Stomach (tissue), 19 donors: ENCODE results near the gene SAXO1. TPM values are rescaled to one million over a fixed set of nuclear protein-coding genes. Genes with fewer than 3 reads are reported as not detected.

ENCODE experiments used
- DNase-seq, 2 donors: peaks; one replicate each; pipeline versions ENCODE4 v3.0.0 to v3.0.0-alpha.2; 2013 to 2019
- H3K27ac ChIP-seq, 5 donors: fragments of 200-600 bp in 4 of 5; sonication (generic) in 4 of 5; one replicate each; pipeline ENCODE4 v1.5.1; 2013 to 2019; ENCODE audit warnings: mild to moderate bottlenecking in 1 of 5, moderate library complexity in 1 of 5
- H3K27me3 ChIP-seq, 3 donors: fragments of 200-600 bp; sonication (generic); one replicate each; pipeline ENCODE4 v1.5.1; 2017 to 2019; ENCODE audit warnings: mixed run types in 1 of 3
- H3K36me3 ChIP-seq, 4 donors: fragments of 200-600 bp; sonication (generic); 1 replicate in 3 of 4; 2 replicates in 1 of 4; pipeline ENCODE4 v1.5.1; 2016 to 2019
- H3K4me1 ChIP-seq, 4 donors: fragments of 200-600 bp; sonication (generic); one replicate each; pipeline ENCODE4 v1.5.1; 2016 to 2019
- H3K4me3 ChIP-seq, 4 donors: fragments of 200-600 bp; sonication (generic) in 3 of 4; one replicate each; pipeline ENCODE4 v1.5.1; 2016 to 2019; ENCODE audit warnings: mild to moderate bottlenecking in 1 of 4
- H3K9me3 ChIP-seq, 4 donors: fragments of 200-600 bp; sonication (generic); one replicate each; pipeline ENCODE4 v1.5.1; 2016 to 2019
- CTCF ChIP-seq, 7 experiments: fragments of 450-650 bp in 4 of 7; fragments of 200-600 bp in 3 of 7; sonication (generic) in 3 of 7; IDR thresholded peaks; one replicate each; pipeline ENCODE4 v1.5.1; 2016 to 2019; ENCODE audit warnings: antibody characterized with exemption in 7 of 7, control low read depth in 2 of 7, mild to moderate bottlenecking in 1 of 7
- EP300 ChIP-seq: sonication (generic); formaldehyde crosslinking; IDR thresholded peaks from one replicate; pipeline ENCODE4 v1.6.1; 2017; ENCODE audit warnings: antibody characterized with exemption
- POLR2A ChIP-seq, 4 donors: fragments of 450-650 bp; IDR thresholded peaks; one replicate each; pipeline ENCODE4 v1.6.1; 2016; ENCODE audit warnings: antibody characterized with exemption in 4 of 4, control low read depth in 2 of 4, mild to moderate bottlenecking in 1 of 4, moderate library complexity in 1 of 4
- POLR2AphosphoS5 ChIP-seq, 3 donors: sonication (generic); formaldehyde crosslinking; IDR thresholded peaks; one replicate each; pipeline ENCODE4 v1.6.1; 2016; ENCODE audit warnings: antibody characterized with exemption in 3 of 3
- WGBS, 5 donors: extraction: QIAGEN DNeasy Blood & Tissue Kit in 3 of 5; methylation state at CpG; one replicate each; pipeline versions ENCODE4 v1.1.5 to v1.1.7; 2013 to 2018; 5-methylcytosine and 5-hydroxymethylcytosine counted together
- intact Hi-C: fragments of 100-400 bp; cut with DNase I; formaldehyde crosslinking; loops from one replicate; pipeline ENCODE4 v1.15.1; 2023; ENCODE audit warnings: low total_unique reads
- long read RNA-seq, 10 donors: transcript quantifications; one replicate each; lab custom pipeline, GENCODE V29; 2026
- polyA plus RNA-seq, 3 donors: library from polyadenylated mRNA; stranded (reverse); fragments of 200-250 nt; gene quantifications; one replicate each; pipeline ENCODE4 v1.2.3, GENCODE V29; 2013
- total RNA-seq, 5 donors: library from RNA; depleted of rRNA; stranded (reverse); fragments of >200 nt; gene quantifications; one replicate each; pipeline versions ENCODE4 v1.1.0 to v1.2.3, GENCODE V29; 2014 to 2016
- donor health status: healthy with polysubstance abuse.
- donor health status: Bipolar disorder and iron deficiency.
- donor health status: healthy.

The SAXO1 gene
- total RNA-seq = 1 to 10 TPM in 1 of 5 donors, under 1 TPM in 1, not detected in 3; 0.18 to 4.7 TPM
- polyA plus RNA-seq = under 1 TPM in 2 of 3 donors, not detected in 1; 0.03 to 0.06 TPM
- long read RNA-seq, donor 1 = 0 reads
- long read RNA-seq, donor 2 = 0 reads
- long read RNA-seq, donor 3 = 0 reads
- long read RNA-seq, donor 4 = 0 reads
- long read RNA-seq, donor 5 = 0 reads
- long read RNA-seq, donor 6 = 0 reads
- long read RNA-seq, donor 7 = 0 reads
- long read RNA-seq, donor 8 = 0 reads
- long read RNA-seq, donor 9 = 0 reads
- long read RNA-seq, donor 10 = 0 reads

- intact Hi-C loops = loop anchor here (5.0 kb wide), 1 partner anchor 781 kb away; no protein-coding TSS in a partner anchor
- TF ChIP-seq EP300 = no peak
- no peak for TF ChIP-seq CTCF (IDR thresholded peaks at IDR 0.05)
- TF ChIP-seq POLR2AphosphoS5 (IDR thresholded peaks at IDR 0.05) = no peak
- no peak for TF ChIP-seq POLR2A (IDR thresholded peaks at IDR 0.05)
- H3K27ac ChIP-seq = no peak within 1 kb of the TSS
- H3K36me3 ChIP-seq = no peaks in the 10 kb centered on the region
- peaks cover 0 to 3% (median 0%) of the 10 kb centered on the region in 3 donors for H3K27me3 ChIP-seq
- H3K4me3 ChIP-seq = no peak within 1 kb of the TSS
- H3K4me1 ChIP-seq = peaks cover 0 to 12% (median 0%) of the 10 kb centered on the region in 4 donors
- 33 to 81% (median 75%) methylated on average over 1 to 20 of the region's 20 CpGs for WGBS, 5 donors
- DNase-seq = no peak
- no peaks in the 10 kb centered on the region for H3K9me3 ChIP-seq
Measured at GRCh38 chr9:19033015-19033414, at the start of gene SAXO1. Gene SAXO1, minus strand, starts transcription at chr9:19033209. Its CDS starts 301 bp downstream, at chr9:19032908.

DNA sequence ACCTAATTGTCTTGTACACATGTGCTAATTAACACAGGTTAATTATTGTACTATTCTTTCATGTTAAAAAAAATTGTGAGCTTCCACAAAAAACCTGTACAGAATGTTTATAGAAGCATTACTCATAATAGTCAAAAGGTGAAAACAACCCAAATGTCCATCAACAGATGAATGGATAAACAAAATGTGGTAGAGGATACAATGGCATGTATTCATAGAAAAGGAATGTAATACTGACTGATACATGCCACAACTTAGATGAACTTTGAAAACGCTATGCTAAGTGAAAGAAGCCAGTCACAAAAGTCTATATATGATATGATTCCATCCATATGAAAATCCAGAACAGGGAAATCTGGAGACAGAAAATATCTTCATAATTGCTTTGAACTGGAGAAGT lies 41.8 kb upstream of the SAXO1 start:
- Histone ChIP-seq H3K27me3 (no peaks in the 10 kb centered on the region), H3K4me3 (no peak overlapping the region), H3K9me3 (no peaks in the 10 kb centered on the region), H3K36me3 (peaks cover 26 to 96% (median 80%) of the 10 kb centered on the region in 4 donors), H3K4me1 (no peaks in the 10 kb centered on the region), H3K27ac (no peak overlapping the region)
- no peak for TF ChIP-seq EP300
- TF ChIP-seq CTCF (IDR thresholded peaks at IDR 0.05) = no peak
- TF ChIP-seq POLR2AphosphoS5 (IDR thresholded peaks at IDR 0.05) = no peak
- TF ChIP-seq POLR2A (IDR thresholded peaks at IDR 0.05) = no peak
- intact Hi-C loops = no loop called here
- no peak for DNase-seq
- WGBS, 5 donors = 60 to 78% (median 63%) methylated on average over 1 of the region's 1 CpG

DNA sequence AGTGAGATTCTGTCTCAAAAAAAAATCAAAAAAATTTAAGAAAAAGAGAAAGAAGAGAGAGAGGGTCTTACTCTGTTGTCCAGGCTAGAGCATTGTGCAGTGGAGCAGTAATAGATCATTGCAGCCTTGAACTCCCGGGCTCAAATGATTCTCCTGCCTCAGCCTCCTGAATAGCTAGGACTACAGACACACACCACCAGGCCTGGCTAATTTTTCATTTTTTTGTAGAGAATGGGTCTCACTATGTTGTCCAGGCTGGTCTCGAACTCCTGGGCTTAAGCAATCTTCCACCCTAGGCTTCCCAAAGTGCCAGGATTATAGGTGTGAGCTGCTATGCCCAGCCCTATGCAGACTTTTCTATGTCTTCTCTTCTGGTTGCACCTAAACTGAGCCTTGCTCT lies 41.2 kb upstream of the SAXO1 start:
- 95 to 100% (median 98%) methylated on average over 2 of the region's 2 CpGs for WGBS, 5 donors

DNA sequence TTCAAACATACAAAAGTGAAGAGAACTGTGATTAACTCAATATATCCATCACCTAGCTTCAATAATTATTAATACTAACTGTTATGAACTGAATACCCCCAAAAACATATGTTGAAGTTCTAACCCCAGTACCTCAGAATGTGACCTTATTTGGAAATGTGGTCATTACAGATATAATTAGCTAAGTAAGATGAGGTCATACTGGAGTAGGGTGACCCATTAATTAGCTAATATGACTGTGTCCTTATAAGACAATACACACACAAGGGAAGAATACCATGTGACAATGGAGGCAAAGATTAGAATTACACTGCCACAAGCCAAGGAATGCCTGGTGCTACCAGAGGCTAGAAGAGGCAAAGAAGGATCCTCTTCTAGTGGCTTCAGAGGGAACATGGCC lies 24.0 kb upstream of the SAXO1 start:
- Histone ChIP-seq H3K4me1 (peaks cover 0 to 21% (median 9%) of the 10 kb centered on the region in 4 donors), H3K27me3 (no peaks in the 10 kb centered on the region), H3K9me3 (no peaks in the 10 kb centered on the region), H3K4me3 (no peak overlapping the region), H3K36me3 (peaks cover 21 to 54% (median 49%) of the 10 kb centered on the region in 4 donors), H3K27ac (no peak overlapping the region)
- TF ChIP-seq POLR2A (IDR thresholded peaks at IDR 0.05) (no peak), POLR2AphosphoS5 (IDR thresholded peaks at IDR 0.05) (no peak), EP300 (no peak), CTCF (IDR thresholded peaks at IDR 0.05) (no peak)
- intact Hi-C loops = no loop called here
- no peak for DNase-seq

More for the DNA sequence above, 41.2 kb upstream of the SAXO1 start:
- Histone ChIP-seq H3K27me3 (no peaks in the 10 kb centered on the region), H3K9me3 (no peaks in the 10 kb centered on the region), H3K4me3 (no peak overlapping the region), H3K4me1 (no peaks in the 10 kb centered on the region), H3K27ac (no peak overlapping the region), H3K36me3 (peaks cover 23 to 96% (median 80%) of the 10 kb centered on the region in 4 donors)
- DNase-seq = no peak
- intact Hi-C loops = no loop called here
- TF ChIP-seq POLR2AphosphoS5 (IDR thresholded peaks at IDR 0.05) (no peak), EP300 (no peak), CTCF (IDR thresholded peaks at IDR 0.05) (no peak), POLR2A (IDR thresholded peaks at IDR 0.05) (no peak)
